HEK293T (cell line): ENCODE measurements around the gene LPCAT1.

Experiments
- CTCF ChIA-PET: fragments of 350-600 bp; formaldehyde crosslinking; extraction: SDS; loops from one replicate; lab custom pipeline; 2021; ENCODE audit warnings: antibody characterized with exemption, inconsistent platforms; lab: Yijun Ruan, JAX
- POLR2A ChIA-PET: fragments of 350-600 bp; formaldehyde crosslinking; extraction: SDS; loops from one replicate; lab custom pipeline; 2020; ENCODE audit warnings: antibody characterized with exemption, inconsistent platforms; lab: Yijun Ruan, JAX
- DNase-seq: peaks from one replicate; pipeline ENCODE4 v3.0.0; 2012; ENCODE audit warnings: mixed read lengths; ENCODE audit errors: extremely low spot score
- ARNT ChIP-seq: fragments of 450-650 bp; IDR thresholded peaks from 2 replicates; pipeline ENCODE4 v1.6.1; 2017; ENCODE audit warnings: mild to moderate bottlenecking
- BHLHE40 ChIP-seq: fragments of 450-650 bp; IDR thresholded peaks from 2 replicates; pipeline ENCODE4 v1.6.1; 2016; ENCODE audit warnings: mild to moderate bottlenecking, moderate library complexity, borderline replicate concordance
- CTBP1 ChIP-seq: fragments of 450-650 bp; IDR thresholded peaks from 2 replicates; pipeline ENCODE4 v1.6.1; 2016; ENCODE audit warnings: borderline replicate concordance
- ELF4 ChIP-seq: fragments of 450-650 bp; IDR thresholded peaks from 2 replicates; pipeline ENCODE4 v1.6.1; 2017; ENCODE audit warnings: antibody characterized with exemption
- FOXA1 ChIP-seq: fragments of 450-650 bp; IDR thresholded peaks from 2 replicates; pipeline ENCODE4 v1.6.1; 2016; ENCODE audit warnings: mild to moderate bottlenecking
- FOXK2 ChIP-seq: fragments of 450-650 bp; IDR thresholded peaks from 2 replicates; pipeline ENCODE4 v1.6.1; 2016; ENCODE audit warnings: mild to moderate bottlenecking
- FOXM1 ChIP-seq: fragments of 450-650 bp; IDR thresholded peaks from 2 replicates; pipeline ENCODE4 v1.6.1; 2017; ENCODE audit warnings: mild to moderate bottlenecking, borderline replicate concordance
- HDGF ChIP-seq: fragments of 450-650 bp; IDR thresholded peaks from 2 replicates; pipeline ENCODE4 v1.6.1; 2017; ENCODE audit warnings: antibody characterized with exemption, borderline replicate concordance
- L3MBTL2 ChIP-seq: fragments of 450-650 bp; conservative IDR thresholded peaks from 2 replicates; pipeline ENCODE4 v1.6.1; 2016; ENCODE audit warnings: mild to moderate bottlenecking
- LEF1 ChIP-seq: fragments of 450-650 bp; IDR thresholded peaks from 2 replicates; pipeline ENCODE4 v1.6.1; 2017; ENCODE audit warnings: mild to moderate bottlenecking, borderline replicate concordance
- NFRKB ChIP-seq: fragments of 450-650 bp; IDR thresholded peaks from 2 replicates; pipeline ENCODE4 v1.6.1; 2016; ENCODE audit warnings: mild to moderate bottlenecking, moderate library complexity
- SP1 ChIP-seq: fragments of 450-650 bp; IDR thresholded peaks from 2 replicates; pipeline ENCODE4 v1.6.1; 2017
- SUZ12 ChIP-seq: fragments of 450-650 bp; IDR thresholded peaks from 2 replicates; pipeline ENCODE4 v1.6.1; 2016; ENCODE audit warnings: mild to moderate bottlenecking
- TARDBP ChIP-seq: fragments of 450-650 bp; IDR thresholded peaks from 2 replicates; pipeline ENCODE4 v1.6.1; 2016
- ZNF384 ChIP-seq: fragments of 450-650 bp; IDR thresholded peaks from 2 replicates; pipeline ENCODE4 v1.6.1; 2016
- TF ChIP-seq, protein P1 (sequence below): fragments of 450-650 bp; IDR thresholded peaks from 2 replicates; pipeline ENCODE4 v1.6.1; 2016

Gene LPCAT1

DNA sequence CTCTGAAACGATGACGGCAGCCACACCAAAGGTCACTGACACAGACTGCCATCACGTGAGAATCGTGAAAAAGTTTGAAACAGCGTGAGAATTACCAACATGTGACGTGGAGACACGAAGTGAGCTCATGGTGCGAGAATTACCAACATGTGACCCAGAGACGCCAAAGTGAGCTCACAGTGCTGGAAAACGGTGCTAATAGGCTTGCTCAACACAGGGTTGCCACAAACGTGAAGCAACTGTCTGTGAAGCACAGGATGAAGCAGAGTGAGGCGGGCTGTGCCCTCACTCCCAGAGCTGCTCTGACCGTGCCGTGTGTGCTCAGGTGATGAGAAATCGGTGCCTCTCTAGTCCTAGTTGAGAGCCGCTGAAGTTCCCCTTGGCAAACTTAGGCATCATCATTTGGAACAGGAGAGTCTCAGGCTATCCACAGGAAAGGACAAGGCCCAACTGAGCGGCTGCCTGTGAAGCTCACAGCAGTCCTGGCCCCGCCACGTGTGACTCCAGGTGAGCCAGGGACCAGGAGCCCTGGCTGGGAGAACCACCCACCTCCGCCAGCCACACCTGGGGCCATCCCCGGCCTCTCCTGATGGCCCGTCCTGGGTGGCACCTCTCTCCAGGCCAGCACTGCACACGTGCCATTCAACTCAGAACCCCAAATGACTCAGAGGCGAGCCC, 48.8 kb downstream of the LPCAT1 start:
- POLR2A ChIA-PET = no interaction called here
- no peak for DNase-seq
- no peak for TF ChIP-seq TARDBP
- TF ChIP-seq NFRKB = no peak
- TF ChIP-seq, protein P1, sequence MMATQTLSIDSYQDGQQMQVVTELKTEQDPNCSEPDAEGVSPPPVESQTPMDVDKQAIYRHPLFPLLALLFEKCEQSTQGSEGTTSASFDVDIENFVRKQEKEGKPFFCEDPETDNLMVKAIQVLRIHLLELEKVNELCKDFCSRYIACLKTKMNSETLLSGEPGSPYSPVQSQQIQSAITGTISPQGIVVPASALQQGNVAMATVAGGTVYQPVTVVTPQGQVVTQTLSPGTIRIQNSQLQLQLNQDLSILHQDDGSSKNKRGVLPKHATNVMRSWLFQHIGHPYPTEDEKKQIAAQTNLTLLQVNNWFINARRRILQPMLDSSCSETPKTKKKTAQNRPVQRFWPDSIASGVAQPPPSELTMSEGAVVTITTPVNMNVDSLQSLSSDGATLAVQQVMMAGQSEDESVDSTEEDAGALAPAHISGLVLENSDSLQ = no peak
- TF ChIP-seq SUZ12 = no peak
- no peak for TF ChIP-seq CTBP1
- no peak for TF ChIP-seq FOXK2
- TF ChIP-seq ZNF384 = no peak
- TF ChIP-seq FOXA1 = no peak
- no peak for TF ChIP-seq LEF1
- no peak for TF ChIP-seq FOXM1
- CTCF ChIA-PET = interaction anchor here (0.6 to 1.1 kb wide), 3 partner anchors 35 to 170 kb away, joined by 3 read pairs; no protein-coding TSS in a partner anchor

DNA sequence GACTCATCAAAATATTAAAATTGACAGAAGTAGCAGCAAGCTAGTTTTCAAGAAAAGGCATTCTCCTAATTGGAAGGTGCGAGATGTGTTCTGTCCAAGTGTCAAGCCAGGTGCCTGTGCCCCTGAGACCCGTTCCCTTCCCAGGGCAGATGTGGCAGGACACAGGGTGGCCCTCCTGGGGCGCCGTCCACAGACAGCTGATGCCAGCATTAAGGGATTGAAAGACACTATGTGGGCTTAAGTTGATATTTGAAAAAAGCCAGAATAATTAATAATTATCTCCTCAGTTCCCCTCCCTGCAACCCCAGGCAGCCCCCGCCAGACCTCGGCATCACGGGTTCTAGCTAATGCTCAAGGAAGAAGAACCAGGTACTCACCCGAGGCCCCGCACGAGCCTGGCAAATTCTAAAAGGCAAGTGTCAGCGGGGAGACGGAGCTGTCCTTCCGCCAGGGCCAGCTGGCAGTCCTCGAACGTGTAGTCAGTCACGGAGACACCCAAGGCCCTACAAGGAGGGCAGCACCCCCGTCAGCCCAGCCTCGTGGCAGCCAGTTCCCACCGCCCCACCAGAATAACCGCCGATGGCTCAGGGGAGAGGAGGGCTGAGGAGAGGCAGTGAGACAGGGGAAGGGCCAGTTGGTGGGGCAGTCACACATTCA, 49.4 kb downstream of the LPCAT1 start:
- POLR2A ChIA-PET = no interaction called here
- no peak for TF ChIP-seq SP1
- TF ChIP-seq, protein P1 = no peak
- TF ChIP-seq TARDBP = no peak
- TF ChIP-seq BHLHE40 = no peak
- no peak for TF ChIP-seq FOXM1
- TF ChIP-seq ELF4 = no peak
- no peak for TF ChIP-seq ARNT
- TF ChIP-seq CTBP1 = no peak
- no peak for TF ChIP-seq HDGF
- no peak for TF ChIP-seq FOXK2
- TF ChIP-seq L3MBTL2 = no peak
- CTCF ChIA-PET = interaction anchor here (0.6 to 1.1 kb wide), 2 partner anchors 66 to 171 kb away, joined by 3 read pairs; no protein-coding TSS in a partner anchor
- no peak for DNase-seq

DNA sequence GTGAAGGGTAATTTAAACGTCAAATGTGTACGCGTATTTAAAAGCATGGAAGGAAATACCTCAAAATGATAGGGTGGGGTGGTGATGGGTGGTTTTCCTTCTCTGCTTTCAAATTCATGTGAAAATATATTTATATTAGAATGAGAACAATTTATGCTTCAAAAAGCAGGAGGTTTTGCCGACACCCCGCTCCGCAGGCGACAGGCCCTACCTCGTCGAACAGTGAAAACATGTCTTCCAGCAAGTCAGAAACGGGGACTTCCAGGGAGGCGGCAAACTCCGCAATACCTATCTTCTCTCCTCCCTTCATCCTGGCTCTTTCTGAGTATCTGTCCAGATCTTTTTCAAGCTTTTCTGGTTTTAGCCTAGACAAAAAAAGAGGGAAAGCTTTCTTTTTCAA, 50.0 kb downstream of the LPCAT1 start:
- no peak for DNase-seq
- CTCF ChIA-PET = interaction anchor here (1.1 kb wide), 1 partner anchor 66 kb away, joined by 3 read pairs; no protein-coding TSS in a partner anchor
- POLR2A ChIA-PET = no interaction called here
- TF ChIP-seq LEF1 (no peak), SP1 (no peak), FOXK2 (no peak), FOXA1 (no peak), NFRKB (no peak), CTBP1 (no peak), SUZ12 (no peak), BHLHE40 (no peak), ZNF384 (no peak), ARNT (no peak)
- TF ChIP-seq, protein P1 = no peak

DNA sequence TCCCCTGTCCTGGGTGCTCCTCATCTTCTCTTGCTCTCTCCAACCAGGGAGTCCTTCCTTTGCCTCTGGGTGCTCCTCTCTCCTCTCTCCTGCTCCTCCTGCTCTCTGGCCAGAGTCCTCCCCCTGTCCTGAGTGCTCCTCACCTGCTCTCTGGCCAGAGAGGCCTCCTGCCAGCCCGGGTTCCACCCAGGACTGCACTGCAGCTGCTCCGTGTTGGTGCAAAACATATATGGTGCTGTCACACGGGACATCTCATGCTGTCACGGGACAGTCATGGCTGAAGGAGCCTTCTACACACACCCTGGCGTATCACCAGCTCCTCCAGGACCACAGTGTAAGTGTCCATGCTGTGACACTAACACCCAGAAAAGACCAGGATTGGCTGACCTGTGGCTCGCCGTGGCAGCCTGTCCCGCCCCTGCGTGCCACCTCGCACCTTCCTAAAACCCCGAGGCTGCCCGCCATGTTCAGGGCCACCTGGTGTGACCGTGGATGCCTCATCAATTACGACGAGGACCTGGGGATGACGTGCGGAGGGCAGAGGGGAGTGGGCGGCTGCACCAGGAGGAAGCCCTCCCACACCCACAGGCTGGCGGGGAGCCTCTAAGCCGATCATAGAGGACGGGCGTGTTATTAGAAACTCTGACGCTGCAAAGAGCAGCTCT, 50.7 kb downstream of the LPCAT1 start:
- TF ChIP-seq SP1 = no peak
- no peak for TF ChIP-seq L3MBTL2
- ChIA-PET CTCF (no interaction called here), POLR2A (no interaction called here)
- no peak for DNase-seq

DNA sequence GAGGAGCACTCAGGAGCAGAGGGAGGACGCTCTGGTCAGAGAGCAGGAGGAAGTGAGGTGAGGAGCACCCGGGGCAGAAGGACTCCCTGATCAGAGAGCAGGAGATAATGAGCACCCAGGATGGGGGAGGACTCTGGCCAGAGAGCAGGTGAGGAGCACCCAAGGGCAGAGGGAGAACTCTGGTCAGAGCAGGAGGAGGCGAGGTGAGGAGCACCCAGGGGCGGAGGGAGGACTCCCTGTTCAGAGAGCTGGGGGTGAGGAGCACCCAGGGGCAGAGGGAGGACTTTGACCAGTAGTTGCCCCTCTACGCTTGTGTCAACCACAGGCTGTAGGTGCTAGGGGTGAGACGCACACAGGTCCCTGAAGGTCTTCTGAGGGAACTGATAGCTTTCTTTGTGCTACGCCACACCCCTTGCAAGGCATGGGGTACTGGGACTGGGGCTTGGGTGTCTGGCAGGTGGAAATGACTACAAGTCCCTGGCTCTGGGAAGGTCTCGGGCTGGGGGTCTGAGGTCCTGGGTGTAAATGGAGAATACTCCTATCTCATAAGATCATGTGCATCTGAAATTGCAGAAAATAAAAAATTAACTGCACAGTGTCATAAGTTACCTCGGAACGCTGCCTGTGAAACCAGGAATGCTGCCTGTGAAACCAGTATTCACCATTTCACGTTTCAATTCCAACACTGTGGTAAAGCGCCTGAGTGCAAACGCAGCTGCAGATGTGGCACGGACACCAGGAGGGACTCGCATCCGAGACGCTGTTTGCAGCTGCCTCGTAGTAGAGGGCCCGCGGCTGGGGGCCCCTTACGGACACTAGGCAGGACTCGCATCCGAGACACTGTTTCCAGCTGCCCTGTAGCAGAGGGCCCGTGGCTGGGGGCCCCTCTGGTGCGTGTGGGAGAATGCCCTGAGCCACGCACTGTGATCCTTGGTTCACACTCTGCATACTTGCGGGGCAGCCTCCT, 51.5 kb downstream of the LPCAT1 start:
- no peak for DNase-seq
- POLR2A ChIA-PET = no interaction called here
- CTCF ChIA-PET = no interaction called here
- TF ChIP-seq L3MBTL2 = no peak
- TF ChIP-seq TARDBP = no peak
- no peak for TF ChIP-seq FOXA1
- no peak for TF ChIP-seq HDGF
- TF ChIP-seq ZNF384 = no peak
- TF ChIP-seq ARNT = no peak
- no peak for TF ChIP-seq CTBP1
- no peak for TF ChIP-seq LEF1
- TF ChIP-seq FOXM1 = no peak
- TF ChIP-seq BHLHE40 = no peak
- TF ChIP-seq NFRKB = no peak
